Measurements from ENCODE around the gene KANSL1. TPM values are rescaled to one million over a fixed set of nuclear protein-coding genes. Genes with fewer than 3 reads are reported as not detected.
"Not testable (repeated sequence)": the region's sequence is repeated elsewhere in the genome, so short reads cannot be mapped to it uniquely, and the experiment has no call there.

The KANSL1 gene
- 100 to 1,000 TPM in 1 of 2 donors, 10 to 100 TPM in 1; 73.5 to 130 TPM for total RNA-seq

- H3K9me3 Mint-ChIP-seq = peaks cover 0 to 2% of the 10 kb centered on the region in 2 donors
- ATAC-seq (replicated peaks in 1 of 2) = peak; percentile 69
Measured at GRCh38 chr17:46193151-46193625, at the start of gene KANSL1. Gene KANSL1, minus strand, starts transcription at chr17:46193429. Its CDS starts 21,286 bp downstream, at chr17:46172143.

DNA sequence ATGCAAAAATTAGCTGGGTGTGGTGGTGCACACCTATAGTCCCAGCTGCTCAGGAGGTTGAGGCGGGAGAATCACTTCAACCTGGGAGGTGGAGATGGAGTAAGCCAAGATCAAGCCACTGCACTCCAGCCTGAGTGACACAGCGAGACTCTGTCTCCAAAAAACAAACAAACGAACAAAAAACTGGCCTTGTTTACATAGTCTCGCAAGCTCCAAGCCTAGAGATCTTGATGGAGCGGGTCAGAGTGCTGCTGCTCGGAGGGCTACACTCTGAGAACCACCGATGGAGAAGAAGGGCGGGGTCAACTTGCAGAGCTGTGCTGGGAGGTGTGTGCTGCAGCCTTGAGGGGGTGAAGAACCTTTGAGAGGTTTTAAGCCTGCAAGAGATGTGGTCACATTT lies 38.1 kb upstream of the KANSL1 start:
- H3K27ac Mint-ChIP-seq; H3K27me3 Mint-ChIP-seq (ENCODE audit: low read depth); H3K36me3 Mint-ChIP-seq (ENCODE audit: insufficient read depth in 2 of 2); H3K4me1 Mint-ChIP-seq (ENCODE audit: low read depth); ATAC-seq (replicated peaks in 1 of 2); H3K9me3 Mint-ChIP-seq; DNase-seq; H3K4me3 Mint-ChIP-seq: not testable (repeated sequence)

More at GRCh38 chr17:46193151-46193625, at the start of gene KANSL1:
- Mint-ChIP-seq H3K4me1 (ENCODE audit: low read depth) (peaks cover 66% of the 10 kb centered on the region), H3K27me3 (ENCODE audit: low read depth) (no peaks in the 10 kb centered on the region), H3K4me3 (peak within 1 kb of the TSS; percentile 92 to 100), H3K27ac (peak within 1 kb of the TSS; percentile 97), H3K36me3 (ENCODE audit: insufficient read depth in 2 of 2) (peaks cover 6 to 9% of the 10 kb centered on the region in 2 donors)
- DNase-seq = peak; percentile 88 to 89

DNA sequence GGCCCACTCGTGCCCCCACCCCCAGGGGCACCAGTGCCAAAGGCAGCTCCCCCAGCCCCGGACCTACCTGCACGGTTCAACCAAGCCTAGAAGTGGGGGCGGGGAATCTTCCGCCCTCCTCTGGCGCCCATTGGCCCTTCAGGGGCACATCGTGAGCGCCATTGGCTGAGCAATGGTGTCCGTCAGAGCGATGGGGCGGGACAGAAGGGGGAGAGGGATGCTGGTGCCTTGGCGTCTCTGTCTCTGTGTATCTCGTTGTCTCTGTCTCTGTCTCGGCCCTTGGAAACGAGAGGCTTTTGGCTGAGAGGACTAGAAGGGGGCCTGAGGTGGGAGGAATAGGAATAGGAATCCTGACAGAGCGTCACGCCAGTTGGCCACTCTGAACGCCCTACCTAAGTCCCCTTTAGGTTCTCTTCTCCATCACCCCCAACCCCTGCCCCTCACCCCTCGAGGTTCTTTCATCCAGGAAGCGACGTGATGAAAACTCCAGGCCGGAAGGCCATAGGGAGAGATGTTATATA lies 32.1 kb upstream of the KANSL1 start:
- not testable (repeated sequence) for H3K9me3 Mint-ChIP-seq; H3K27me3 Mint-ChIP-seq (ENCODE audit: low read depth); H3K36me3 Mint-ChIP-seq (ENCODE audit: insufficient read depth in 2 of 2); H3K4me1 Mint-ChIP-seq (ENCODE audit: low read depth)
- DNase-seq (peak; percentile 91 to 100), ATAC-seq (replicated peaks in 1 of 2) (peak; percentile 99 to 100)
- Mint-ChIP-seq H3K4me3 (peak overlapping the region; percentile 88 to 94), H3K27ac (peak overlapping the region; percentile 65)

- DNase-seq; H3K27ac Mint-ChIP-seq; H3K9me3 Mint-ChIP-seq; H3K27me3 Mint-ChIP-seq (ENCODE audit: low read depth): not testable (repeated sequence)
- Mint-ChIP-seq H3K4me1 (ENCODE audit: low read depth) (peaks cover 11% of the 10 kb centered on the region), H3K4me3 (peak overlapping the region; percentile 88 to 94), H3K36me3 (ENCODE audit: insufficient read depth in 2 of 2) (peaks cover 0 to 10% of the 10 kb centered on the region in 2 donors)
- peak; percentile 56 to 59 for ATAC-seq (replicated peaks in 1 of 2)
Measured at GRCh38 chr17:46224864-46225263, 31.6 kb upstream of the KANSL1 start.

DNA sequence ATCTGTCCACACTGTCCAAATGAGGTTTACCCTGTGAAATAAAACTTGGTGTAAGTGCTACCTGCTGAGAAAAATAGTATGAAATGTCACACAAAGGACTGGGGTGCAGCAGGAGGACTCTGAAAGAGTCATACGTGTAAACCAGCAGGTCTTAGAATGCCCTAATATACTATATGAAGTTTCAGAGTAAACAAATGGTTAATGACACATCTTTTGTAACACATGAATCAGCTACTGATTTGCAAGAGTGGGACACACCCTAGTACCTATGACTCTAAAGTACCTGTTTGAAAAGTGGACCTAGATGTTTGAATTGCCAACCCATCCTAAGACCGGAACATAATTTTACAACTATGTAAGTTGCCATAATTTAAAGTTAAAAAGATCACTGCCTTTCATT lies 29.8 kb upstream of the KANSL1 start:
- Mint-ChIP-seq H3K4me1 (ENCODE audit: low read depth) (peaks cover 11% of the 10 kb centered on the region), H3K36me3 (ENCODE audit: insufficient read depth in 2 of 2) (peaks cover 0 to 15% of the 10 kb centered on the region in 2 donors), H3K4me3 (peak overlapping the region in 1 of 2 donors; percentile 59)
- DNase-seq; H3K27ac Mint-ChIP-seq; H3K9me3 Mint-ChIP-seq; H3K27me3 Mint-ChIP-seq (ENCODE audit: low read depth): not testable (repeated sequence)
- peak; percentile 42 for ATAC-seq (replicated peaks in 1 of 2)

DNA sequence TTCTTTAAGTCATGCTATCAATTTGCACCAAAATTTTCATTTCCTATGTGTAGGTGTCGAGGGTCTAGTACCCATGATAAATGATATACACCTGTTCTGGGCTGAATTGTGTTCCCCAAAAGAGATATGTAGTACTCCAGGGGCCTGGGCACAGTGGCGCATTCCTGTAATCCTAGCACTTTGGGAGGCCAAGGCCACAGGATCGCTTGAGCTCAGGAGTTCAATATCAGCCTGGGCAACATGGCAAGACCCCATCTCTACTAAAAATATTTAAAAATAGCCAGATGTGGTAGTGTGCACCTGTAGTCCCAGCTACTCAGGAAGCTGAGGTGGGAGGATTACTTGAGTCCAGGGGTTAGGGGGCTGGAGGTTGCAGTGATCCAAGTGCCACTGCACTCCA lies 23.5 kb upstream of the KANSL1 start:
- Mint-ChIP-seq H3K9me3 (no peaks in the 10 kb centered on the region), H3K27me3 (ENCODE audit: low read depth) (no peaks in the 10 kb centered on the region), H3K4me1 (ENCODE audit: low read depth) (peaks cover 40% of the 10 kb centered on the region), H3K36me3 (ENCODE audit: insufficient read depth in 2 of 2) (peaks cover 2 to 30% of the 10 kb centered on the region in 2 donors), H3K27ac (peak overlapping the region; percentile 77), H3K4me3 (no peak overlapping the region)
- DNase-seq (no peak), ATAC-seq (replicated peaks in 1 of 2) (no peak)

DNA sequence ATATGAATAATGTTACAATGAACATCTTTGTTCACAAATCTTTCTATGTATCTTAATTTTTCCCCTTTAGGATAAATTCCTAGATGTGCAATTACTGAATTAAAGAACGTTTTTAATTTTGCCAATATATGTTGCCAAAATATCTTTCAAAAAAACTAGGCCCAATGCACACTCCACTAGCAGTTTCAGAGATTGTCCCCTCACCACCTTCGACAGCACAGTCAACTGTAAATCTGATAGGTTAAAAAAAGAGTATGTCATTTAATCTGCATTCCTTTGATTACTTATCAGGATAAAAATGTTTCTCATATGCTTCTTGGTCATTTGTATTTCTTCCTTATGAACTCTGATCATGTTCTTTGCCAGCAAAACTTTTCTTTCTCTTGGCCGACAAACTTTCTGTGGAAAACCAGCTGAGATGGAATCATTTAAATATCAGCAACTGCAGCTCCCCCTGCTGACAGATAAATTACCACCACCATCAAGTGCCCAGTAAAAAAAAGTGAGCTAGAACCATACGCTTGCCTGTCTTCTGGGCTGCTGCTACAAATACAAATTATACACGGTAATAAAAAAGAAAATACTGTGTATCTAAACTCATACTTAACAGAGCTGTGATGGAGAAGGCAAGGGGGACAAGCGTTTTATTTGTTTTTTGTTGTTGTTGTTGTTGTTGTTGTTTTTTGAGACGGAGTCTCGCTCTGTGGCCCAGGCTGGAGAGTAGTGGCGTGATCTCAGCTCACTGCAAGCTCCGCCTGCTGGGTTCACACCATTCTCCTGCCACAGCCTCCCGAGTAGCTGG lies 19.6 kb upstream of the KANSL1 start:
- Mint-ChIP-seq H3K4me3 (peak overlapping the region in 1 of 2 donors; percentile 2), H3K27ac (peak overlapping the region; percentile 4)

GRCh38 chr17:46208997-46209396 lies 15.8 kb upstream of the KANSL1 start:
- no peak for DNase-seq
- no peak overlapping the region for H3K27ac Mint-ChIP-seq
- H3K4me1 Mint-ChIP-seq (ENCODE audit: low read depth) = peaks cover 67% of the 10 kb centered on the region
- H3K27me3 Mint-ChIP-seq (ENCODE audit: low read depth) = no peaks in the 10 kb centered on the region
- no peaks in the 10 kb centered on the region for H3K9me3 Mint-ChIP-seq
- peaks cover 0 to 18% of the 10 kb centered on the region in 2 donors for H3K36me3 Mint-ChIP-seq (ENCODE audit: insufficient read depth in 2 of 2)
- ATAC-seq (replicated peaks in 1 of 2) = no peak
- no peak overlapping the region for H3K4me3 Mint-ChIP-seq

More for the DNA sequence above, 19.6 kb upstream of the KANSL1 start:
- Mint-ChIP-seq H3K36me3 (ENCODE audit: insufficient read depth in 2 of 2) (peaks cover 2 to 25% of the 10 kb centered on the region in 2 donors), H3K9me3 (no peaks in the 10 kb centered on the region), H3K4me1 (ENCODE audit: low read depth) (peaks cover 47% of the 10 kb centered on the region), H3K27me3 (ENCODE audit: low read depth) (no peaks in the 10 kb centered on the region)
- peak; percentile 48 to 67 for DNase-seq
- ATAC-seq (replicated peaks in 1 of 2) = peak; percentile 56 to 77

DNA sequence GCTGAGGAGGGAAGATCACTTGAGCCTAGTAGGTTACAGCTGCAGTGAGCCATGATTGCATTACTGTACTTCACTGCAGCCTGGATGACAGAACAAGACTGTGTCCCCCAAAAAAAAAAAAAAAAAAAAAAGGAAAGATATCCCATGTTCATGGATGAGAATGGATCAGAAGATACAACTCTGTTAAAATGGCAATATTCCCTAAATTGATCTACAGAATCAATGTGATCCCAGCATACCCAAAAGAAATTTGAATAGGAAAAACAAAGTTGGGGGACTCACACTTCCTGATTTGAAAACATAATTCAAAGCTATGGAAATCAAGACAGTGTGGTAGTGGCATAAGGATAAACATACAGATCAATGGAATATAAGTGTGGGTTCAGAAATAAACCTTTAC lies 12.7 kb upstream of the KANSL1 start:
- no peaks in the 10 kb centered on the region for H3K27me3 Mint-ChIP-seq (ENCODE audit: low read depth)
- peaks cover 75% of the 10 kb centered on the region for H3K4me1 Mint-ChIP-seq (ENCODE audit: low read depth)
- no peaks in the 10 kb centered on the region for H3K9me3 Mint-ChIP-seq
- no peak for DNase-seq
- ATAC-seq (replicated peaks in 1 of 2) = no peak
- H3K36me3 Mint-ChIP-seq (ENCODE audit: insufficient read depth in 2 of 2) = peaks cover 0 to 12% of the 10 kb centered on the region in 2 donors
- no peak overlapping the region for H3K4me3 Mint-ChIP-seq
- H3K27ac Mint-ChIP-seq = peak overlapping the region; percentile 63

DNA sequence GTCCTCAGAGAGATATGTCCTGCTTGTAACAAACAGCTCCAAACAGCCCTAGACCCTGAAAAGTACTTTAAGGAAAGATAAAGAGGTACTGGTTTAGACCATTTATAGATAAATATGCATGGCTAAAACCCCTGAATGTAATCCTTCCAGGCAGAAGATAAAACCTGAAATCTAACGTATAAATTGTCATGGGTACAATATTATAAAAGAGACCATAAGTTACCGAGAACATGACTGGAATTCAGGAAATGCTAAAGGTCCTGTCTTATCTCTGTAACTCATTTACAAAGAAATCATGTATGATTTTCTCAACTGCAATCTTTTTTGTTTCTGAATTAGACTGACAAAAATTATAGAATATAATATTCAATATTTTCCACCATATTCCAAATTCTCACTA lies 9.2 kb upstream of the KANSL1 start:
- no peak for ATAC-seq (replicated peaks in 1 of 2)
- Mint-ChIP-seq H3K36me3 (ENCODE audit: insufficient read depth in 2 of 2) (peaks cover 0 to 7% of the 10 kb centered on the region in 2 donors), H3K27ac (no peak overlapping the region), H3K4me1 (ENCODE audit: low read depth) (peaks cover 81% of the 10 kb centered on the region), H3K27me3 (ENCODE audit: low read depth) (no peaks in the 10 kb centered on the region), H3K4me3 (no peak overlapping the region), H3K9me3 (no peaks in the 10 kb centered on the region)
- DNase-seq = no peak

DNA sequence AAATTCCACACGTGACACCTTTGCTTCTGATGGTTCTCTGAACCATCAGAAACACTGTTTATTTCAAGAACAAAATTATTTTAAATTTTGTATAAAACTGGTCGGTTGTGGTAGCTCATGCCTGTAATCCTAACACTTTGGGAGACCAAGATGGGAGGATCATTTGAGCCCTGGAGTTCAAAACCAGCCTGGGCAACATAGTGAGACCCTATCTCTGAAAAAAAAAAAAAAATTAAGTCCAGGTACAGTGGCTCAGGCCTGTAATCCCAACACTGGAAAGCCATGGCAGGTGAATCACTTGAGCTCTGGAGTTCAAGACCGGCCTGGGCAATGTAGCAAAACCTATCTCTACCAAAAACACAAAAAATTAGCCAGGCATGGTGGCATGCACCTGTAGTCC lies 8.3 kb upstream of the KANSL1 start:
- Mint-ChIP-seq H3K27ac (no peak overlapping the region), H3K27me3 (ENCODE audit: low read depth) (no peaks in the 10 kb centered on the region), H3K36me3 (ENCODE audit: insufficient read depth in 2 of 2) (peaks cover 0 to 8% of the 10 kb centered on the region in 2 donors), H3K4me1 (ENCODE audit: low read depth) (peaks cover 83% of the 10 kb centered on the region), H3K9me3 (peaks cover 0 to 2% of the 10 kb centered on the region in 2 donors), H3K4me3 (no peak overlapping the region)
- ATAC-seq (replicated peaks in 1 of 2) (no peak), DNase-seq (no peak)

GRCh38 chr17:46200197-46200596 lies 7.0 kb upstream of the KANSL1 start:
- Mint-ChIP-seq H3K4me3 (no peak overlapping the region), H3K9me3 (peaks cover 0 to 2% of the 10 kb centered on the region in 2 donors), H3K36me3 (ENCODE audit: insufficient read depth in 2 of 2) (peaks cover 0 to 6% of the 10 kb centered on the region in 2 donors), H3K27me3 (ENCODE audit: low read depth) (no peaks in the 10 kb centered on the region), H3K27ac (no peak overlapping the region), H3K4me1 (ENCODE audit: low read depth) (peaks cover 83% of the 10 kb centered on the region)
- DNase-seq (no peak), ATAC-seq (replicated peaks in 1 of 2) (no peak)

GRCh38 chr17:46199379-46199778 lies 6.2 kb upstream of the KANSL1 start:
- Mint-ChIP-seq H3K4me3 (no peak overlapping the region), H3K4me1 (ENCODE audit: low read depth) (peaks cover 83% of the 10 kb centered on the region), H3K9me3 (peaks cover 0 to 2% of the 10 kb centered on the region in 2 donors), H3K27me3 (ENCODE audit: low read depth) (no peaks in the 10 kb centered on the region), H3K36me3 (ENCODE audit: insufficient read depth in 2 of 2) (peaks cover 0 to 6% of the 10 kb centered on the region in 2 donors), H3K27ac (peak overlapping the region; percentile 63)
- ATAC-seq (replicated peaks in 1 of 2) (no peak), DNase-seq (no peak)
